BLaER1 treated with 17β-estradiol and CSF1 and Interleukin-3, amounts not matched to agents 10 nM and 100 nM (cell line): Measurements from ENCODE around the gene PLK5.
A peak's percentile ranks its signal among the peaks of the same experiment; 100 is the strongest.

Experiments
- H3K27ac ChIP-seq, 11 experiments: shearing (Covaris generic); formaldehyde crosslinking; 2 replicates each; pipeline ENCODE4 v1.8.1; 2022
- H3K27me3 ChIP-seq, 11 experiments: shearing (Covaris generic); formaldehyde crosslinking; 2 replicates each; pipeline ENCODE4 v1.8.1; 2022
- H3K36me3 ChIP-seq, 11 experiments: shearing (Covaris generic); formaldehyde crosslinking; 2 replicates each; pipeline ENCODE4 v1.8.1; 2022
- H3K4me1 ChIP-seq, 10 experiments: shearing (Covaris generic); formaldehyde crosslinking; 2 replicates each; pipeline ENCODE4 v1.8.1; 2022
- H3K4me2 ChIP-seq, 11 experiments: shearing (Covaris generic); formaldehyde crosslinking; 2 replicates each; pipeline ENCODE4 v1.8.1; 2022
- H3K4me3 ChIP-seq, 10 experiments: shearing (Covaris generic); formaldehyde crosslinking; 2 replicates each; pipeline ENCODE4 v1.8.1; 2022
- H3K9ac ChIP-seq, 11 experiments: shearing (Covaris generic); formaldehyde crosslinking; 2 replicates each; pipeline ENCODE4 v1.8.1; 2022
- H3K9me3 ChIP-seq, 11 experiments: shearing (Covaris generic); formaldehyde crosslinking; replicated peaks in 1 of 11; 2 replicates each; pipeline ENCODE4 v1.8.1; 2022
- H4K20me1 ChIP-seq, 11 experiments: shearing (Covaris generic); formaldehyde crosslinking; 2 replicates each; pipeline ENCODE4 v1.8.1; 2022
- Cebpa-rat ChIP-seq, 11 experiments: shearing (Covaris generic); IDR thresholded peaks; 2 replicates each; pipeline ENCODE4 v1.8.1; 2022

The PLK5 gene

GRCh38 chr19:1509602-1510441 is 14.1 kb upstream of the PLK5 start:
- H3K27me3 ChIP-seq, result peaks cover 42 to 55% (median 49%) of the 10 kb centered on the region in 11 experiments
- H3K9ac ChIP-seq, result 0 out of 22 replicates have a peak overlapping the region, but pooled peaks of 1 of the 11 experiments have one; percentile 14
- H3K27ac ChIP-seq, result no peak overlapping the region
- peaks cover 0 to 14% (median 4%) of the 10 kb centered on the region in 11 experiments; a peak in 8 of 22 replicates for H4K20me1 ChIP-seq
- no peak overlapping the region for H3K4me3 ChIP-seq
- peaks cover 0 to 13% (median 0%) of the 10 kb centered on the region in 11 experiments; a peak in 5 of 22 replicates for H3K9me3 ChIP-seq
- H3K36me3 ChIP-seq, result no peaks in the 10 kb centered on the region
- H3K4me1 ChIP-seq, result peaks cover 15 to 49% (median 40%) of the 10 kb centered on the region in 10 experiments
- TF ChIP-seq Cebpa-rat (IDR thresholded peaks at IDR 0.05), result no peak
- H3K4me2 ChIP-seq, result peak overlapping the region in 10 of 11 experiments; percentile 27 to 91 (median 76); a peak in 17 of 22 replicates

- peaks cover 42 to 50% (median 46%) of the 10 kb centered on the region in 11 experiments for H3K27me3 ChIP-seq
- H3K36me3 ChIP-seq, result no peaks in the 10 kb centered on the region
- H3K9me3 ChIP-seq, result peaks cover 0 to 10% (median 0%) of the 10 kb centered on the region in 11 experiments; a peak in 5 of 22 replicates
- peaks cover 15 to 49% (median 40%) of the 10 kb centered on the region in 10 experiments for H3K4me1 ChIP-seq
- peaks cover 0 to 14% (median 4%) of the 10 kb centered on the region in 11 experiments; a peak in 8 of 22 replicates for H4K20me1 ChIP-seq
- no peak for TF ChIP-seq Cebpa-rat (IDR thresholded peaks at IDR 0.05)
- peak overlapping the region; percentile 19 to 87 (median 74); a peak in 19 of 22 replicates for H3K4me2 ChIP-seq
- no peak overlapping the region for H3K4me3 ChIP-seq
- H3K27ac ChIP-seq, result no peak overlapping the region
- peak overlapping the region in 1 of 11 experiments; percentile 14; a peak in 1 of 22 replicates for H3K9ac ChIP-seq
Observed at GRCh38 chr19:1510442-1510806, 13.5 kb upstream of the PLK5 start.

GRCh38 chr19:1510807-1511206 is 13.1 kb upstream of the PLK5 start:
- Histone ChIP-seq H3K27ac (no peak overlapping the region), H3K4me1 (peaks cover 15 to 49% (median 40%) of the 10 kb centered on the region in 10 experiments), H3K9me3 (peaks cover 0 to 9% (median 0%) of the 10 kb centered on the region in 11 experiments; a peak in 5 of 22 replicates), H3K4me3 (no peak overlapping the region), H3K36me3 (no peaks in the 10 kb centered on the region), H4K20me1 (peaks cover 0 to 14% (median 4%) of the 10 kb centered on the region in 11 experiments; a peak in 8 of 22 replicates), H3K9ac (peak overlapping the region in 1 of 11 experiments; percentile 14; a peak in 1 of 22 replicates), H3K4me2 (peak overlapping the region; percentile 19 to 87 (median 74); a peak in 19 of 22 replicates), H3K27me3 (peaks cover 42 to 49% (median 46%) of the 10 kb centered on the region in 11 experiments)
- no peak for TF ChIP-seq Cebpa-rat (IDR thresholded peaks at IDR 0.05)

GRCh38 chr19:1511318-1512317 is 12.3 kb upstream of the PLK5 start:
- Histone ChIP-seq H3K4me3 (no peak overlapping the region), H3K36me3 (no peaks in the 10 kb centered on the region), H3K27me3 (peaks cover 42 to 49% (median 45%) of the 10 kb centered on the region in 11 experiments), H3K27ac (no peak overlapping the region), H3K4me2 (peak overlapping the region in 5 of 11 experiments; percentile 0 to 87 (median 15); a peak in 5 of 22 replicates), H3K4me1 (peaks cover 15 to 49% (median 40%) of the 10 kb centered on the region in 10 experiments), H3K9me3 (0 out of 22 replicates have a peak, but pooled peaks cover 0 to 4% (median 0%) of the 10 kb centered on the region in 11 experiments), H3K9ac (no peak overlapping the region), H4K20me1 (peaks cover 0 to 14% (median 4%) of the 10 kb centered on the region in 11 experiments; a peak in 8 of 22 replicates)
- no peak for TF ChIP-seq Cebpa-rat (IDR thresholded peaks at IDR 0.05)

DNA sequence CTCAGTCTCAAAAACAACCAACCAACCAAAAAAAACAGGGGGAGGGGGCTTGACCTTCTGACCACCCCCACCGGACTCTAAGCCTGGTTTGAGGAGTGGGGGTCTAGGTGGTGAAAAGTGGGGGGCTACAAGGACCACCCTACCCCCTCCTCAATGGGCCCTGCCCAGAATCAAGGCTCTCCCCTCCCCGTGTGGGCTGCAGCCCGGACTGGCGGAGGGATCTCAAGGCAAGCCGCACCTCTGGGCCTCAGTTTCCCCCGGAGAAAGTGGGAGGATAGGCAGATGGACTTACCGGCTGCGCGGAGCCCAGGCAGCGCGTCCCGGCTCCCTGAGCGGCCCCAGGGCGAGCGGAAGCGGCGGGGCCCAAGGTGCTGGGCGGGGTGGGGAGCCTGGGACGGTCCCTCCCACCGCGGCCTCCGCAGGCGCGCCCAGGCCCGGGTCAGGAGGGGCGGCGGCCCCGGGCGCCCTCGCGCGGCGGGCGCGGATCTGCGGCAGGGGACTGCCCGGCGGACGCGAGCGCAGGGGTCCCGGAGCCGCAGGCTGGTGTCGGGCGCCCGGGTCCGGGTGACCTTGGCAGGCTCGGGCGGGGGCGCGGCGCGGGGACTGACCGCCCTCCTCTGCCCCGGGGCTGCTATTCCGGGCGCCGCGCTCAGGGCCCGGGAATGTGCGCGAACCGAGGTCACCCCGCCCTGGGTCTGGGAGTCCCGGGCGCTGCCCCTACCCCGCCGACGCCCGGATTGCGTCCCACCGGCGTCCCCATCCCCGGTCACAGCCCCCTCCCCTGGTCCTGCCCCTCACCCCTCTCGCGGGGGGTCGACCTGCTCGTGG is 11.0 kb upstream of the PLK5 start, which contains the start of gene ADAMTSL5:
Gene ADAMTSL5 (minus strand): TSS at position 349 of the 828 bp plus-strand sequence. CDS start 2,076 bp downstream, outside the sequence.
- Histone ChIP-seq H3K27me3 (peaks cover 42 to 49% (median 45%) of the 10 kb centered on the region in 11 experiments), H3K4me2 (peak within 1 kb of the TSS; percentile 0 to 66 (median 33); a peak in 17 of 22 replicates), H3K9me3 (0 out of 22 replicates have a peak, but pooled peaks cover 0 to 4% (median 0%) of the 10 kb centered on the region in 11 experiments), H3K27ac (no peak within 1 kb of the TSS), H3K9ac (no peak within 1 kb of the TSS), H3K4me1 (peaks cover 10 to 43% (median 32%) of the 10 kb centered on the region in 10 experiments; a peak in 19 of 20 replicates), H3K4me3 (peak within 1 kb of the TSS in 5 of 10 experiments; percentile 27 to 42 (median 31); a peak in 7 of 20 replicates), H3K36me3 (no peaks in the 10 kb centered on the region), H4K20me1 (peaks cover 0 to 14% (median 4%) of the 10 kb centered on the region in 11 experiments; a peak in 8 of 22 replicates)
- TF ChIP-seq Cebpa-rat (IDR thresholded peaks at IDR 0.05), result no peak

- no peaks in the 10 kb centered on the region for H3K36me3 ChIP-seq
- H3K4me1 ChIP-seq, result peaks cover 6 to 39% (median 27%) of the 10 kb centered on the region in 10 experiments; a peak in 18 of 20 replicates
- H4K20me1 ChIP-seq, result peaks cover 0 to 20% (median 4%) of the 10 kb centered on the region in 11 experiments; a peak in 8 of 22 replicates
- no peak overlapping the region for H3K9ac ChIP-seq
- H3K4me3 ChIP-seq, result peak overlapping the region in 3 of 10 experiments; percentile 27 to 42 (median 31); a peak in 3 of 20 replicates
- 0 out of 22 replicates have a peak, but pooled peaks cover 0 to 4% (median 0%) of the 10 kb centered on the region in 11 experiments for H3K9me3 ChIP-seq
- H3K27ac ChIP-seq, result no peak overlapping the region
- H3K4me2 ChIP-seq, result peak overlapping the region in 6 of 11 experiments; percentile 15 to 66 (median 52); a peak in 9 of 22 replicates
- H3K27me3 ChIP-seq, result peaks cover 42 to 49% (median 45%) of the 10 kb centered on the region in 11 experiments
- TF ChIP-seq Cebpa-rat (IDR thresholded peaks at IDR 0.05), result no peak
Observed at GRCh38 chr19:1513499-1514294, 10.2 kb upstream of the PLK5 start.
